ENCODE measurements around the gene FOXD4L1. TPM values are rescaled to one million over a fixed set of nuclear protein-coding genes. Genes with fewer than 3 reads are reported as not detected.

The FOXD4L1 gene
- total and polyA plus RNA-seq, 10 of the 15 experiments (the other 5 are each of a cell fraction or from before 2014, with no cell fraction given) = 0.03 to 0.11 (median 0.08) TPM; not detected in 6

Other genes starting within 250 kb of the FOXD4L1 start
- gene PAX8, start 219.7 kb upstream of the FOXD4L1 start, total RNA-seq (2014; rRNA removed) = 0.51 and 0.87 TPM in 2 replicates
- 0.45 and 0.64 TPM in 2 replicates for gene PAX8, start 219.7 kb upstream of the FOXD4L1 start, total RNA-seq (2014; rRNA removed; fragmentation: Illumina TruSeq; extraction: Trizol)
- 1.2 and 1.5 TPM in 2 replicates for gene PAX8, start 219.7 kb upstream of the FOXD4L1 start, total RNA-seq (2021)
- 0.75 and 0.96 TPM in 2 replicates for gene PAX8, start 219.7 kb upstream of the FOXD4L1 start, polyA plus RNA-seq (2011; rRNA removed)
- gene PAX8, start 219.7 kb upstream of the FOXD4L1 start, polyA plus RNA-seq (2014; fragmentation: Illumina TruSeq; extraction: Trizol) = 0.97 and 1.0 TPM in 2 replicates
- gene PAX8, start 219.7 kb upstream of the FOXD4L1 start, polyA plus RNA-seq (2014; fragmentation: Nextera tagmentation; extraction: Ambion mirVana) = under 1 TPM; 0.16 to 0.40 TPM
- gene PAX8, start 219.7 kb upstream of the FOXD4L1 start, polyA plus RNA-seq (2014; rRNA removed) = 1.5 and 2.2 TPM in 2 replicates
- gene PAX8, start 219.7 kb upstream of the FOXD4L1 start, polyA plus RNA-seq (2016; fragmentation: Nextera tagmentation; extraction: Ambion mirVana) = 1 to 10 TPM; 1.5 to 2.5 TPM
- 46.1 and 49.9 TPM in 2 replicates for gene ZNG1B, start 61.0 kb upstream of the FOXD4L1 start, total RNA-seq (2014; rRNA removed)
- 72.0 and 79.5 TPM in 2 replicates for gene ZNG1B, start 61.0 kb upstream of the FOXD4L1 start, total RNA-seq (2014; rRNA removed; fragmentation: Illumina TruSeq; extraction: Trizol)
- 46.4 and 49.3 TPM in 2 replicates for gene ZNG1B, start 61.0 kb upstream of the FOXD4L1 start, total RNA-seq (2021)
- gene ZNG1B, start 61.0 kb upstream of the FOXD4L1 start, polyA plus RNA-seq (2011; rRNA removed) = 42.9 and 63.4 TPM in 2 replicates
- 50.8 and 62.3 TPM in 2 replicates for gene ZNG1B, start 61.0 kb upstream of the FOXD4L1 start, polyA plus RNA-seq (2014; fragmentation: Illumina TruSeq; extraction: Trizol)
- 100 to 1,000 TPM; 136 to 140 TPM for gene ZNG1B, start 61.0 kb upstream of the FOXD4L1 start, polyA plus RNA-seq (2014; fragmentation: Nextera tagmentation; extraction: Ambion mirVana)
- 42.4 and 47.5 TPM in 2 replicates for gene ZNG1B, start 61.0 kb upstream of the FOXD4L1 start, polyA plus RNA-seq (2014; rRNA removed)
- gene ZNG1B, start 61.0 kb upstream of the FOXD4L1 start, polyA plus RNA-seq (2016; fragmentation: Nextera tagmentation; extraction: Ambion mirVana) = 100 to 1,000 TPM; 127 to 130 TPM
- 9.1 and 10.0 TPM in 2 replicates for gene RABL2A, start 128.6 kb downstream of the FOXD4L1 start, total RNA-seq (2014; rRNA removed)
- gene RABL2A, start 128.6 kb downstream of the FOXD4L1 start, total RNA-seq (2014; rRNA removed; fragmentation: Illumina TruSeq; extraction: Trizol) = 9.7 and 10.0 TPM in 2 replicates
- gene RABL2A, start 128.6 kb downstream of the FOXD4L1 start, total RNA-seq (2021) = 9.8 and 12.2 TPM in 2 replicates
- 14.5 and 17.9 TPM in 2 replicates for gene RABL2A, start 128.6 kb downstream of the FOXD4L1 start, polyA plus RNA-seq (2011; rRNA removed)
- gene RABL2A, start 128.6 kb downstream of the FOXD4L1 start, polyA plus RNA-seq (2014; fragmentation: Illumina TruSeq; extraction: Trizol) = 12.3 and 15.1 TPM in 2 replicates
- gene RABL2A, start 128.6 kb downstream of the FOXD4L1 start, polyA plus RNA-seq (2014; fragmentation: Nextera tagmentation; extraction: Ambion mirVana) = 1 to 10 TPM in 1 of 2 experiments, under 1 TPM in 1; 0.87 to 1.9 TPM
- gene RABL2A, start 128.6 kb downstream of the FOXD4L1 start, polyA plus RNA-seq (2014; rRNA removed) = 12.6 and 14.5 TPM in 2 replicates
- 1 to 10 TPM; 8.9 to 9.4 TPM for gene RABL2A, start 128.6 kb downstream of the FOXD4L1 start, polyA plus RNA-seq (2016; fragmentation: Nextera tagmentation; extraction: Ambion mirVana)